Tibial nerve (tissue), 4 donors: ENCODE results near the gene WDR53. TPM values are rescaled to one million over a fixed set of nuclear protein-coding genes. Genes with fewer than 3 reads are reported as not detected.

Source experiments
- DNase-seq, 2 donors: peaks; one replicate each; pipeline ENCODE4 v3.0.0-alpha.2; 2019; ENCODE audit warnings: low spot score in 2 of 2
- H3K27ac ChIP-seq, 4 donors: fragments of 200-600 bp; sonication (generic) in 3 of 4; one replicate each; pipeline ENCODE4 v1.5.1; 2017 to 2019; ENCODE audit warnings: mild to moderate bottlenecking in 1 of 4
- H3K27me3 ChIP-seq, 2 donors: fragments of 200-600 bp; sonication (generic) in 1 of 2; one replicate each; pipeline versions ENCODE4 v1.5.1 to v1.6.0; 2017 to 2019
- H3K36me3 ChIP-seq, 3 donors: fragments of 200-600 bp; sonication (generic); one replicate each; pipeline ENCODE4 v1.5.1; 2018 to 2019
- H3K4me1 ChIP-seq, 4 donors: fragments of 200-600 bp; sonication (generic) in 3 of 4; one replicate each; pipeline ENCODE4 v1.5.1; 2017 to 2019
- H3K4me3 ChIP-seq, 4 donors: fragments of 200-600 bp; sonication (generic) in 3 of 4; one replicate each; pipeline ENCODE4 v1.5.1; 2017 to 2019; ENCODE audit warnings: mild to moderate bottlenecking in 1 of 4, moderate library complexity in 1 of 4
- H3K9me3 ChIP-seq, 4 donors: fragments of 200-600 bp; sonication (generic) in 3 of 4; one replicate each; pipeline ENCODE4 v1.5.1; 2017 to 2019
- EP300 ChIP-seq, 2 donors: sonication (generic); formaldehyde crosslinking; IDR thresholded peaks; one replicate each; pipeline ENCODE4 v1.6.1; 2017; ENCODE audit warnings: antibody characterized with exemption in 2 of 2, mild to moderate bottlenecking in 1 of 2
- POLR2A ChIP-seq, 2 donors: fragments of 450-650 bp; IDR thresholded peaks; one replicate each; pipeline ENCODE4 v1.6.1; 2017; ENCODE audit warnings: antibody characterized with exemption in 2 of 2, mild to moderate bottlenecking in 2 of 2, moderate library complexity in 2 of 2
- WGBS, 2 donors: methylation state at CpG; one replicate each; pipeline ENCODE4 v1.1.5; 2018; 5-methylcytosine and 5-hydroxymethylcytosine counted together
- total RNA-seq, 4 donors: library from RNA; depleted of rRNA; stranded (reverse); fragments of >200 nt; gene quantifications; one replicate each; pipeline ENCODE4 v1.1.0, GENCODE V29; 2016
- TF ChIP-seq, protein P1 (sequence below), 5 experiments: fragments of 200-600 bp in 3 of 5; fragments of 450-650 bp in 2 of 5; sonication (generic) in 3 of 5; IDR thresholded peaks; one replicate each; pipeline ENCODE4 v1.5.1; 2016 to 2019; ENCODE audit warnings: antibody characterized with exemption in 5 of 5, mild to moderate bottlenecking in 3 of 5, moderate library complexity in 2 of 5

The WDR53 gene
- total RNA-seq, 4 donors from 2014 or later, result 6.1 to 17.4 (median 9.1) TPM

DNA sequence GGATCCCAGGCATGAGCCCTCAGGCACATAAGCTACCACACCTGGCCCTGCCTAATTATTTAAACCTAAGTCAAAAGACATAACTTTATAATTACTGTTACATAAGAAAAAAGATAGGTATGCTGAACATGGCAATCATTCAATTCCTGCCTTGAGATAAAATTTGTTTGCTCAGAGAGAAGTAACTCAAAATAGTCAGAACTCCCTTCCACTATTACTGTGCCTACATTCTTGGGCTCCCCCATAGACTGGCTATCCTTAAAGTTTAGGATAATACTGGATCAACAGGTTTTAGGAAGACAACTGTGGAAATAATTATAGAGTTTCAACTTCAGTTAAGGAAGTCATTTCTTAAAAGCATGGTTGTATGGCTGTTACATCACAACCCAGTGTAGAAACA is 9.9 kb downstream of the WDR53 start:
- Histone ChIP-seq H3K9me3 (no peaks in the 10 kb centered on the region), H3K4me3 (no peak overlapping the region), H3K36me3 (peaks cover 0 to 51% (median 12%) of the 10 kb centered on the region in 3 donors), H3K27me3 (no peaks in the 10 kb centered on the region), H3K4me1 (no peaks in the 10 kb centered on the region), H3K27ac (no peak overlapping the region)
- DNase-seq, result no peak
- TF ChIP-seq POLR2A (IDR thresholded peaks at IDR 0.05), result no peak
- TF ChIP-seq, protein P1, sequence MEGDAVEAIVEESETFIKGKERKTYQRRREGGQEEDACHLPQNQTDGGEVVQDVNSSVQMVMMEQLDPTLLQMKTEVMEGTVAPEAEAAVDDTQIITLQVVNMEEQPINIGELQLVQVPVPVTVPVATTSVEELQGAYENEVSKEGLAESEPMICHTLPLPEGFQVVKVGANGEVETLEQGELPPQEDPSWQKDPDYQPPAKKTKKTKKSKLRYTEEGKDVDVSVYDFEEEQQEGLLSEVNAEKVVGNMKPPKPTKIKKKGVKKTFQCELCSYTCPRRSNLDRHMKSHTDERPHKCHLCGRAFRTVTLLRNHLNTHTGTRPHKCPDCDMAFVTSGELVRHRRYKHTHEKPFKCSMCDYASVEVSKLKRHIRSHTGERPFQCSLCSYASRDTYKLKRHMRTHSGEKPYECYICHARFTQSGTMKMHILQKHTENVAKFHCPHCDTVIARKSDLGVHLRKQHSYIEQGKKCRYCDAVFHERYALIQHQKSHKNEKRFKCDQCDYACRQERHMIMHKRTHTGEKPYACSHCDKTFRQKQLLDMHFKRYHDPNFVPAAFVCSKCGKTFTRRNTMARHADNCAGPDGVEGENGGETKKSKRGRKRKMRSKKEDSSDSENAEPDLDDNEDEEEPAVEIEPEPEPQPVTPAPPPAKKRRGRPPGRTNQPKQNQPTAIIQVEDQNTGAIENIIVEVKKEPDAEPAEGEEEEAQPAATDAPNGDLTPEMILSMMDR (IDR thresholded peaks at IDR 0.05), result no peak
- TF ChIP-seq EP300 (IDR thresholded peaks at IDR 0.05), result no peak

DNA sequence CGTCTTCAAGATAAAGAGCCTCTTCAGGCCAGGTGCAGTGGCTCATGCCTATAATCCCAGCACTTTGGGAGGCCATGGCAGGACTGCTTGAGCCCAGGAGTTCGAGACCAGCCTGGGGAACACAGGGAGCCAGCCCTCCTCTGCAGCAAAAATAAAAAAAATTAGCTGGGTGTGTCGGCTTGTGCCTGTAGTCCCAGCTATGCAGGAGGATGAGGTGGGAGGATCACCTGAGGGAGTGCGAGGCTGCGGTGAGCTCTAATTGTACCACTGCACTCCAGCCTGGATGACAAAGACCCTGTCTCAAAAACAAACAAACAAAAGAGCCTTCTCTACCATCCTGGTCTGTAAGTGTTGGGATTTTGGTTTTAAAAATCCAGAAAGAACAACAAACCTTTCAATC is 11.1 kb downstream of the WDR53 start:
- 86 to 95% methylated on average over 5 of the region's 5 CpGs for whole genome bisulfite sequencing, 2 donors
- TF ChIP-seq, protein P1 (IDR thresholded peaks at IDR 0.05), result no peak
- TF ChIP-seq POLR2A (IDR thresholded peaks at IDR 0.05) (no peak), EP300 (IDR thresholded peaks at IDR 0.05) (no peak)
- no peaks in the 10 kb centered on the region for H3K9me3 ChIP-seq
- no peaks in the 10 kb centered on the region for H3K27me3 ChIP-seq
- no peak overlapping the region for H3K27ac ChIP-seq
- DNase-seq, result no peak
- H3K36me3 ChIP-seq, result peaks cover 0 to 57% (median 12%) of the 10 kb centered on the region in 3 donors
- no peaks in the 10 kb centered on the region for H3K4me1 ChIP-seq
- H3K4me3 ChIP-seq, result no peak overlapping the region

DNA sequence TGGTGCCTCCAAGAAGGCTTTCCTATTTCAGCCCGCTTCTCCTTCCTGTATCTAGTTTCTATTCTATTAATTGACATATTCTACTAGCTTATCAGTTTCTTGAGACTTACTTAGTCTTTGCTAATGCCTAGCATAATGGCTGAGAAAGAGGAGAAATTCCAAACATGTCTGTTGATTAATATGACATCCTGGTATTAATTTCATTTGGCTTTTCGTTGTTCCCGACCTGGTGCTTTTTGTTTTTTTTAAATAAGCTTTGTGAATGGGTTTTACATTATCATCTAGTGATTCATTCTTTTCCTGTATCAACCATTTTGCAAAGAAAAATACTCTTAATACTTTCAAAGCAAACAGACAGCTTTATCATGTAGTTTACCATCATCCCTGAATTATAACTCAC is 13.1 kb downstream of the WDR53 start:
- Histone ChIP-seq H3K4me3 (no peak overlapping the region), H3K27ac (no peak overlapping the region), H3K27me3 (no peaks in the 10 kb centered on the region), H3K9me3 (no peaks in the 10 kb centered on the region), H3K36me3 (peaks cover 0 to 42% (median 4%) of the 10 kb centered on the region in 3 donors), H3K4me1 (no peaks in the 10 kb centered on the region)
- TF ChIP-seq, protein P1 (IDR thresholded peaks at IDR 0.05), result no peak
- TF ChIP-seq POLR2A (IDR thresholded peaks at IDR 0.05) (no peak), EP300 (IDR thresholded peaks at IDR 0.05) (no peak)
- no peak for DNase-seq
- WGBS, 2 donors, result 76 to 82% methylated on average over 3 of the region's 3 CpGs

DNA sequence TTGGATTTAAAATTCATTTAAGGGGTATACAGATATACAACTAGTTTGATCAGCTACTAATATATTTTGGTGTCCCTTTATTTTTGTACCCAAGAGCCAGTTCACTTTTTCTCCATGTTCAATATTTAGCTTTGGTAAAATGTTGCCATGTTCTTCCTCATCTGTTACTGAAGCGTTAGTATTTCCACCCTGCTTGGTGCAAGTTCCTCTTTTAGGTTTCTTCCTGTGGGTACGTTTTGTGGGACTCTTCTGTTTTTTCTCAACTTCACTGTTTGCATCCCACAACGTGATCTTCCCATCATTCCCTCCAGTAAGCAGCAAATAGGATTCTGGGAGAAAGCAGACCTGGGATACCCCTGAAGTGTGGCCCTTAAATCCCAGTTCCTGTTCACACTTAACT is 14.1 kb downstream of the WDR53 start:
- Histone ChIP-seq H3K4me3 (no peak overlapping the region), H3K27me3 (no peaks in the 10 kb centered on the region), H3K4me1 (no peaks in the 10 kb centered on the region), H3K36me3 (peaks cover 0 to 31% (median 3%) of the 10 kb centered on the region in 3 donors), H3K27ac (no peak overlapping the region), H3K9me3 (no peaks in the 10 kb centered on the region)
- DNase-seq, result no peak
- WGBS, 2 donors, result 65 to 75% methylated on average over 3 of the region's 3 CpGs
- TF ChIP-seq, protein P1 (IDR thresholded peaks at IDR 0.05), result no peak
- no peak for TF ChIP-seq POLR2A (IDR thresholded peaks at IDR 0.05)
- no peak for TF ChIP-seq EP300 (IDR thresholded peaks at IDR 0.05)

DNA sequence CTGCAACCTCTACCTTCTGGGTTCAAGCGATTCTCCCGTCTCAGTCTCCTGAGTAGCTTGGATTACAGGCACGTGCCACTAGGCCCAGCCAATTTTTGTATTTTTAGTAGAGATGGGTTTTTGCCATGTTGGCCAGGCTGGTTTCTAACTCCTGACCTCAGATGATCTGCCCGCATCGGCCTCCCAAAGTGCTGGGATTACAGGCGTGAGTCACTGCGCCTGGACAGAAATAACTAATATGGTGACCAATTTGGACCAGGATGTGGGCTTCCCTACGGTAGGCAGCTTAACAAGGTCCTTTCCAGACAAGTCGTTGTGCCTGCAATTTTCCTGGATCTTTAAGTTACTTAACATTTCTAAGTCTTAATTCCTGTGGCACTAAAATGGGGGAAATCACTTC is 14.8 kb downstream of the WDR53 start:
- TF ChIP-seq EP300 (IDR thresholded peaks at IDR 0.05) (no peak), POLR2A (IDR thresholded peaks at IDR 0.05) (no peak)
- TF ChIP-seq, protein P1 (IDR thresholded peaks at IDR 0.05), result no peak
- DNase-seq, result no peak
- no peaks in the 10 kb centered on the region for H3K27me3 ChIP-seq
- peaks cover 0 to 27% (median 3%) of the 10 kb centered on the region in 3 donors for H3K36me3 ChIP-seq
- H3K4me1 ChIP-seq, result no peaks in the 10 kb centered on the region
- WGBS, 2 donors, result 93 to 95% methylated on average over 9 of the region's 9 CpGs
- H3K27ac ChIP-seq, result no peak overlapping the region
- no peaks in the 10 kb centered on the region for H3K9me3 ChIP-seq
- H3K4me3 ChIP-seq, result no peak overlapping the region
